Nucleus accumbens (tissue), 56 donors: Measurements from ENCODE around the gene LDHD.

Source experiments
- DNase-seq, 56 donors: peaks; one replicate each; lab custom pipeline; 2025; lab: John Stamatoyannopoulos, UW

LDHD gene

GRCh38 chr16:75085556-75085955 is 31.0 kb downstream of the LDHD start:
- no peak for DNase-seq

GRCh38 chr16:75083813-75084212 is 32.8 kb downstream of the LDHD start:
- DNase-seq, result no peak

GRCh38 chr16:75081179-75081859 is 35.3 kb downstream of the LDHD start:
- no peak for DNase-seq

- no peak for DNase-seq
Observed at GRCh38 chr16:75080205-75081029, 36.2 kb downstream of the LDHD start.

GRCh38 chr16:75079346-75079926 is 37.1 kb downstream of the LDHD start:
- DNase-seq, result no peak

GRCh38 chr16:75078886-75079285 is 37.7 kb downstream of the LDHD start:
- DNase-seq, result no peak

- no peak for DNase-seq
Observed at GRCh38 chr16:75075688-75076268, 40.8 kb downstream of the LDHD start.

- no peak for DNase-seq
Observed at GRCh38 chr16:75074920-75075687, 41.5 kb downstream of the LDHD start.

GRCh38 chr16:75074304-75074793 is 42.2 kb downstream of the LDHD start:
- DNase-seq, result no peak

GRCh38 chr16:75073545-75074303 is 42.9 kb downstream of the LDHD start:
- DNase-seq, result no peak

GRCh38 chr16:75072239-75072947 is 44.2 kb downstream of the LDHD start:
- DNase-seq, result no peak

- no peak for DNase-seq
Observed at GRCh38 chr16:75071621-75072020, 45.0 kb downstream of the LDHD start.

- DNase-seq, result peak in 35 of 56 donors; percentile 3 to 68 (median 23)
Observed at GRCh38 chr16:75070012-75070841, 46.4 kb downstream of the LDHD start.

- no peak for DNase-seq
Observed at GRCh38 chr16:75068085-75069031, 48.2 kb downstream of the LDHD start.

- no peak for DNase-seq
Observed at GRCh38 chr16:75066861-75067447, 49.6 kb downstream of the LDHD start.

GRCh38 chr16:75065521-75066149 is 50.9 kb downstream of the LDHD start:
- DNase-seq, result no peak
